Middle frontal gyrus (tissue), 1 donor: Measurements from ENCODE around the gene PRH1.

ENCODE experiments used
- DNase-seq: peaks from one replicate; pipeline ENCODE4 v3.0.0-alpha.2; 2015; ENCODE audit warnings: low spot score; ENCODE audit errors: extremely low spot score

The PRH1 gene

DNA sequence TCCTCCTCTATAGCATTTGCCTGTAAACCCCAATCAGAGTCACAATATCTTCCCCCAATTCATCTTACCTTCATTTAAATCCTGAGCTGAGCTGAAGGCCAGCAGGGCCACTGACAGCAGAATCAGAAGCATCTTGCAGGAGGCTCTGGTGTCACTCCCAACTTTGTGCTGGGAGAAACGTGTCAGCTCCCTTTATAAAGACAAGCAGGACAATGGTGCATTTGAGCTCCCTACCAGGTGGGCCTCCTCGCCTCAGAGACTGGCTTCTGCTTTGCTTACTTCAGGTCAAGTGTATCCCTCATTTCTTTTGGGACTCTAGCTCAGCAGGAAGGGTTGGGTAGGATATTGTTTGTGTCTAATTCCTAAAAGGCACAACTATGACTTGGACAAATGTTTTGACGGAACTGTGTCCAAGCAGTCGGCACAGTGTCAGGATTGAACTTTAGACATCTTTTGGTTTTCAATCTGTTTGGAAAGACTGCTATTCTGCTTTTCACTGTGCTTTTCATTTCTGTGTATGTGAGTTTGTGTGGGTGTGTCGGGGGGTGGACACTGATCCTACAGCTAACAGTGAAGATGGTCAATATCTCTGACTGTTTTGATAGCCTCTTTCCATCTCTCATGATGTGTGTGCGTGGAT is at the start of gene PRH1:
Gene PRH1, minus strand, starts transcription at position 170 of the 640 bp plus-strand sequence. Its CDS starts 38 bp downstream, at position 132.
- no peak for DNase-seq

DNA sequence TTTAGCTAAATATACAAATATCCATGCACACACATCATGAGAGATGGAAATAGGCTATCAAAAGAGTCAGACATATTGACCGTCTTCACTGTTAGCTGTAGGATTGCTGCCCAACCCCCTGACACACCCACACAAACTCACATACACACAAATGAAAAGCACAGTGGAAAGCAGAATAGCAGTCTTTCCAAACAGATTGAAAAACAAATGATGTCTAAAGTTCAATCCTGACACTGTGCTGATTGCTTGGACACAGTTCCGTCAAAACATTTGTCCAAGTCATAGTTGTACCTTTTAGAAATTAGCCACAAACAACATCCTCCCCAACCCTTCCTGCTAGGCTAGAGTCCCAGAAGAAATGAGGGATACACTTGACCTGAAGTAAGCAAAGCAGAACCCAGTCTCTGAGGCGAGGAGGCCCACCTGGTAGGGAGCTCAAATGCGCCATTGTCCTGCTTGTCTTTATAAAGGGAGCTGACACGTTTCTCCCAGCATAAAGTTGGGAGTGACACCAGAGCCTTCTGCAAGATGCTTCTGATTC is 44.8 kb upstream of the PRH1 start, which contains the start of gene PRH2:
Gene PRH2, plus strand, starts transcription at position 491 of the 541 bp plus-strand sequence. Its CDS starts 38 bp downstream, at position 529.
- no peak for DNase-seq

DNA sequence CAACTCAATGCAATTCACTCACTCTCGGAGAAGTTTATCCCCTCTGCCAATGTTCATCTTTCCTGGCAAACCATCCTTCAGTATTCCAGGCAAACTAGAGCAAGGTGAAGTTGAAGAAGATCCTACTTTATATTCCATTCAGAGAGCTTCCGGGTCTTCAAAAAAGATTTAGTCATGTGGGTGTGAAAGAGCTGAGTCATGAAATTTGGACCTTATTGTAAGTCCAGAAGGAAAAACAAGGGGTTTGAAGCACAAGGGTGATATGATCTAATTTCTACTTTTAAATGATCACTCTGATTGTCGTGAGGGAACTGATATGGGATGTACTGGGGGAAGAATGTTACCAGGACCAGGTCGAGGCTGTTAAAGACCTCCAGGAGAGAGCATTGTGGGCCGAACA is 42.2 kb upstream of the PRH1 start:
- no peak for DNase-seq

GRCh38 chr12:10919809-10920208 is 35.8 kb upstream of the PRH1 start:
- DNase-seq = no peak

DNA sequence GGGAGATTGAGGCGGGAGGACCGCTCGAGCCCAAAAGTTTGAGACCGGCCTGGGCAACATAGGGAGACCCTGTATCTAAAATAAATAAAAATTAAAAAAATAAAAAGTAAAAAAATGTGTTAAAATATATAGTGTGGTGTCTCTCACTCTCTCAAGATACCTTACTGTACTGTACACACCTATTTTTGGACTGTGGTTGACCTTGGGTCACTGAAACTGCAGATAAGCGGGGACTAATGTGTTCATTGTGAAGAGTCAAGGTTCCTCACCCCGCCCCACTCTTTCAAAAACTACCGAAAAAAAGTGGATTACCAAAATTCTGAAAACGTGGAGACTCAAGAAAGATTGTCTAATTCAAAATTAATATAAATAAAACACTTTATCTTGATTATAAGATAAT is 26.3 kb upstream of the PRH1 start:
- no peak for DNase-seq

- no peak for DNase-seq
These were observed 25.4 kb upstream of the PRH1 start, which contains the start of gene TAS2R13 for GRCh38 chr12:10909462-10909861. Gene TAS2R13, minus strand, starts transcription at chr12:10909562. Its CDS starts 264 bp downstream, at chr12:10909298.

DNA sequence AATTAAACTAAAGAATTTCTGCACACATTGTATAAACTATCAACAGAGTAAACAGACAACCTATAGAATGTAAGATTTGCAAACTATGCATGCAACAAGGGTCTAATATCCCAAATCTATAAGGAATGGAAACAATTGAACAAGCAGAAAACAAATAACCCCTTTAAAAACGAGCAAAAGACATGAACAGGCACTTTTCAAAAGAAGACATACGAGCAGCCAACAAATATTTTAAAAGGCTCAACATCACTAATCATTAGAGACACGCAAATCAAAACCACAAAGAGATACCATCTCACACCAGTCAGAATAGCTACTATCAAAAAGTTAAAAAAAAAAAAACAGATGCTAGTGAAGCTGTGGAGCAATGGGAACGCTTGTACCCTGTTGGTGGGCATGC is 20.6 kb upstream of the PRH1 start:
- DNase-seq = no peak

- DNase-seq = no peak
These were observed 17.4 kb upstream of the PRH1 start for GRCh38 chr12:10901427-10901826.

GRCh38 chr12:10900972-10901371 is 16.9 kb upstream of the PRH1 start:
- DNase-seq = no peak

DNA sequence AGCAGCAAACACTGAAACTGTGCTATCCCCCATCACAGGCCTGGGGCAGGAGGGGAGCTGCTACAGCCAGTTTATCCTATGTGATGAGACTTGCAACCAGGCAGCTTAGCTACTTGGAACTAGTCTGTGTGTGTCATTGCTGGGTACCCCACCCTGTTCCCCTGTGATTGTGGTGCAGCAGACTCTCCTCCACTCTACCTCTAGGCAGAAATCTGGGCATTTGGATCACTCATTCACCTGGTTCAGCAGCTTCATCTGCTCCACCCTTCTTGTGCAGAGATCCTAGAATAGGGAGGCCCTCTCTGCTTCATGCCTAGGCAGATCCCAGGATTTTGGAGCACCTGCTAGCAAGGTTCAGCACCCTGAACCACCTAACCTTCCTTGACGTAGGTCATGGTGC is 16.5 kb upstream of the PRH1 start:
- no peak for DNase-seq

- no peak for DNase-seq
These were observed 12.8 kb upstream of the PRH1 start for GRCh38 chr12:10896854-10897253.

DNA sequence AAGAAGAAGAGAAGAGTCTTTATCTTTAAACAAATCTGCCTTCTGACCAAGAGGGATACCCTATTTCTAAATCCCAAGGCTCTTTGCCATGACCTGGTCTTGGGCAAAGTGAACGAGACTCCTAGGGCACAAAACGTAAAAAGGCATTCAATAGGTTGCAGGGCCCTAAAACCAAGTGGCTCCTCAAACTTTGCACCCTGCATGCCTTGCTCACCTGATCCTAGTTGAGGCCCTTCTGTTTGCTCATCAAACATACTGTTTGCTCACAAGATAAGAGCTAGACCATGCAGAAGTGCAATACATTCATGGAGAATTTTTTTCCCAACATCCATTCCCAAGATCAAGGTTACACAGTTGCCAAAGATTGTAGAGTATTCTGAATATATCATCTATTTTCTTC is 7.9 kb upstream of the PRH1 start:
- DNase-seq = no peak

- DNase-seq = no peak
These were observed 5.2 kb upstream of the PRH1 start for GRCh38 chr12:10889226-10889625.

DNA sequence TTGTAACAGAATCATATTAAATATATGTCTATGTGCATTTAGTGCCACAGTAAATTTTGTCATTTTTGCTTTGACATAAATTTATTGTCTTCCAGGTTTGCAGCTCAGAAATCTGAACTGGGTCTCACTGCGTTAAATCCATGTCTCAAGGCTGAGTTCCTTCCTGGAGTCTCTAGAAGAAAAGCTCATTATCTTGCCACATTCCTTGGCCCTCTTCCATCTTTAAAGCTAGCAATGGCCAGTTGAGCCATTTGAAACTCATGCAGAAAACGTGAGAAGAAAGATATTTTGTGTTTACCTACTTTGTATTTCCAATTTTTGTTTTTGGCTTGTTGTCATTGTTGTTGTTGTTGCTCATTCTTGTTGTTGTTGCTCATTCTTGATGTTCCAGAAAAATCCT is 10.7 kb downstream of the PRH1 start:
- DNase-seq = no peak

GRCh38 chr12:10867381-10867780 is 16.7 kb downstream of the PRH1 start:
- DNase-seq = no peak

DNA sequence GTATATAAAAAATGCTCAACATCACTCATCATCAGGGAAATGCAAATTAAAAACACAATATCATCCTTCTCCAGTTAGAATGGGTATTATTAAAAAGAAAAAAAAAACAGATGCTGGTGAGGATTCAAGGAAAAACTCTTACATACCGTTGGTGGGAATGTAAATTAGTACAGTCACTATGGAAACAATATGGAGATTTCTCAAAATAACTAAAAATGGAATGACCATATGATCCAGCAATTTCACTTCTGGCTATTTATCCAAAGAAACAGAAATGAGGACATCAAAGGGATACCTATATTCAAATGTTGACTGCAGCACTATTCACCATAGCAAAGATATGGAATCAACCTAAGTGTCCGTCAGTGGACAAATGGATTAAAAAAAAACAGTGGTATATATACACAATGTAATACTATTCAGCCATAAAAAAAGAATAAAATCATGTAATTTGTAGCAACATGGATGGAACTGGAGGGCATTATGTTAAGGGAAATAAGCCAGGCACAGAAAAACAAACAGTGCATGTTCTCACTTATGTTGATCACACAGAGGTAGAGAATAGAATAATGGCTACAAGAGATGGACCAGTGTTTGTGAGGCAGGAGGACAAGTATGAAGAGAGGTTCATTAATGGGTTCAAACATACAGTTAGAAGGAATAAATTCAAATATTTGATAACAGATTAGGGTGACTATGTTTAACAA is 20.4 kb downstream of the PRH1 start:
- DNase-seq = no peak

- DNase-seq = no peak
These were observed 22.7 kb downstream of the PRH1 start for GRCh38 chr12:10861366-10861765.

DNA sequence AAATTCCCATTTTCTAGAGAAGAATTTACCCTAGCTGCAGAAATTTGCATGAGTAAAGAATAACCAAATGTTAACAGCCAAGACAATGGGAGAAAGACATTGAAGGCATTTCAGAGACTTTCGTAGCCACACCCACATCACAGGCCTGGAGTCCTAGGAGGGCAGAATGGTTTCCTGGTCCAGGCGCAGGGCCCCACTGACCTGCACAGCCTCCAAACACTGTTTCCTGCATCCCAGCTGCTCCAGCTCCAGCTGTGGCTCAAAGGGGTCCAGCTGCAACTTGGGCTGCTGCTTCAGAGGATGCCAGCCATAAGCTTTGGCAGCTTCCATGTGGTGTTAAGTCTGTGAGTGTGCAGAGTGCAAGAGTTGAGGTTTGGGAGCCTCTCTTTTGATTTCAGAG is 28.2 kb downstream of the PRH1 start:
- no peak for DNase-seq

GRCh38 chr12:10853776-10854175 is 30.3 kb downstream of the PRH1 start:
- no peak for DNase-seq

GRCh38 chr12:10851243-10851858 is 32.7 kb downstream of the PRH1 start:
- DNase-seq = no peak

DNA sequence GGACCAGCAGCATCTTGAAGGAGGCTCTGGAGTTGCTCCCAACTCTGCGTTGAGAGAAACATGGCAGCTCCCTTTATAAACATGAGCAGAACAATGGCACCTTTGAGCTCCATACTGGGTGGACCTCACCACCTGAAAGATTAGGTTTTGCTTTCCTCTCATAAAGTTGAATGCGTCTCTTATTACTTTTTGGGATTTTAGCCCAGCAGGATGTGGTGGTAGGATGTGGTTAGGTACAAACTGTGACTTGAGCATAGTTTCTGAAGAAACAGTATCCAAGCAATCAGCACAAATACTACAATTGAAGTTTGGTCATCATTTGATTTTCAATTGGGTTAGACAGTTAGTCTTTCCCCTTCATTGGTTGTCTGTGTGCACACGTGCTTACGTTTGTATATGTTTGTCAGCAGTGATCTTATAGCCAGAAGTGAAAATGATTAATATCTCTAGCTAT is 34.6 kb downstream of the PRH1 start, which contains the start of gene PRR4:
Gene PRR4, minus strand, starts transcription at position 51 of the 454 bp plus-strand sequence. Its CDS starts 38 bp downstream, at position 13.
- no peak for DNase-seq

- DNase-seq = no peak
These were observed 36.3 kb downstream of the PRH1 start for GRCh38 chr12:10847744-10848143.
